GM19238 (cell line): ENCODE results near the gene CREBBP.

Experiments used
- DNase-seq: peaks from one replicate; pipeline ENCODE4 v3.0.0; 2011; ENCODE audit warnings: low spot score; ENCODE audit not compliant: insufficient read length

CREBBP gene

GRCh38 chr16:3879887-3880564 is 487 bp downstream of the CREBBP start:
- DNase-seq, result peak; percentile 60

- DNase-seq, result no peak
These were observed 1.1 kb downstream of the CREBBP start for GRCh38 chr16:3879258-3879886.

DNA sequence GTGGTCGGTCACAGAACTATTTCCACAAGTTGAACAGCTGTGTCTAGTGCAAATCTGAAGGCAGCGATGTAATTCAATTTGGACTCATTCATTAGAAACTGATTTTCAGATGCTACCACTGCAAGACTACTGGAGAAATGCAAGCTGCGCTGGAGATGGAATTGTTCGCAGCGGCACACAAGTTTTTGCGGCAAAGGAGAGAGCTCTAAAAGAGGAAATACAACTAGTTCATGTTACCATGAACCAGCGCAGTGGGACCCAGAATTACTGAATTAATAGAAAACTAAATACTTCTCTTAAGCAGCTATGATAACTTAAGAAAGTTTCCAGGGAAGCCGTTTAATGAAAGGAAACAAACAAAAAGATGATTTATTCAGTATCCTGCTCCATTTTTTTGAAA is 1.9 kb downstream of the CREBBP start:
- no peak for DNase-seq

GRCh38 chr16:3876695-3877094 is 3.8 kb downstream of the CREBBP start:
- no peak for DNase-seq

DNA sequence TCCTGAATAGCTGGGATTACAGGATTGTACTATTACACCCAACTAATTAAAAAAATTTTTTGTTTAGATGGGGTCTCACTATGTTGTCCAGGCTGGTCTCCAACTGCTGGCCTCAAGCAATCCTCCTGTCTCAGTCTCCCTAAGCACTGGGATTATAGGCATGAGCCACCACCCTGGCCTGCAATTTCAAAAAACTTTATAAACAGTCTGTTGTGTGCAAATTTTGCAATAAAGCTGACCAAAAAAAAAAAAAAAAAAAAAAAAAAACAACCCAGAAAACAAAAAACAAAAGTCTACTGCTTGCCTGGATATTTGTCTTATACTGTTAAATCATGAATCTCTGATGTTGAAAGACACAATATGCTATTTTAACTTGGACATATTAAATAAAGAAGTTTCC is 4.4 kb downstream of the CREBBP start:
- DNase-seq, result no peak

DNA sequence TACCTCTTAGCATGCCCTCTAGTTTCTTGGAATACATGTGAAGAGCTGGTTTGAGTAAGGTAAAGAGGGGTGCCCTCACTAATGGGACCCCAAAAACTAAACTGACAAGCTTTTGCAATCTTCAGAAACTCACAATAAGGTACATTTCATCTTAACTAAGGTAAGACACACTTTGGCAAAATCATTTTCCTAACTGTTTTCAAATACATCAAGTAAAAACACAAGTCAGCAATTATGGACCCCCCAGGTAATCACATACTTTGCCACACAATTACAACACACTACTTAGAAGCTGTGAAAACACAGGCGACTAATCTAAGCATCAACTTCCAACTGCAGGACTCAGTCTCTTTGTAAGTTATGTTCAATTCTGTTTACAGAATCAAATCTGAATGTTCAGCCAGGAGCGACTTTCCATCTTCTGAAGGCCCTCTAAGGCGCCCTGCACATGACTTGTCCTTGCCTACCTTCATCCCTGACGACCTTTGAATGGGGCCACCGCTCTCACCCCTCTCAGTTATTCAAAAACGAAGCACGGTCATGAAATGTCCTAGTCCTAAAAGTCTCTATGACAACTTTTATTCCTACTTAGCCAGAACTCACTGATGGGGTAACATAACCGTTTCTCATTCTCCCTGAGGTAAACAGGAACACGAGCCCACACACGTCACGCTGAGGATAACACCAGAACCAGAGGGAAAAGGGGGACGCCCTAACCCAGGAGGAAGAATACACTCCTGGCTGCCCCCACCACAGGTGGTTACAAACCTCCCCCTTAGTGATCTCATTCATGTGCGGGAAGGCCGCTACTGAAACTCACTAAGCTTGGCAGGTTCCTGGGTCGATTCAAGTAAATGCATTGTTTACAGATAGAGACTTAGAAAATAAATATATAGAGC is 5.5 kb downstream of the CREBBP start:
- DNase-seq, result no peak

DNA sequence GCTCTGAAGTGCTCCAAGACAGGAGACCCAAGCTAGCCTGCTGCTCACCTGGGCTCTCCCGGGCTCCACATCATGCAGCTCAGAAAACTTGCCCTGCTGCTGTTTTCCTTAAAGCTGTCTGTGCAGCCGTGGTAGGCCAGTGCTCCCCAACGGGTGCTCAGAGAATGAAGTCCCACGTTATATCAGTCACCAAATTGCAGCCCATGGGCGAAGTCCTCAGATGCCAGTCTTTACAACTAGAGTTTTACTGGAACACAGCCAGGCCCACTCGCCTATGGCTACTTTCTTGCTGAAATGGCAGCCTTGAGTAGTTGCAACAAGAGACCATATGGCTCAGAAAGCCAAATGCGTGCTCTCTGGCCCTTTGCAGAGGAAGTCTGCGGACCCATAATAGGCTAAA is 6.3 kb downstream of the CREBBP start:
- DNase-seq, result no peak

DNA sequence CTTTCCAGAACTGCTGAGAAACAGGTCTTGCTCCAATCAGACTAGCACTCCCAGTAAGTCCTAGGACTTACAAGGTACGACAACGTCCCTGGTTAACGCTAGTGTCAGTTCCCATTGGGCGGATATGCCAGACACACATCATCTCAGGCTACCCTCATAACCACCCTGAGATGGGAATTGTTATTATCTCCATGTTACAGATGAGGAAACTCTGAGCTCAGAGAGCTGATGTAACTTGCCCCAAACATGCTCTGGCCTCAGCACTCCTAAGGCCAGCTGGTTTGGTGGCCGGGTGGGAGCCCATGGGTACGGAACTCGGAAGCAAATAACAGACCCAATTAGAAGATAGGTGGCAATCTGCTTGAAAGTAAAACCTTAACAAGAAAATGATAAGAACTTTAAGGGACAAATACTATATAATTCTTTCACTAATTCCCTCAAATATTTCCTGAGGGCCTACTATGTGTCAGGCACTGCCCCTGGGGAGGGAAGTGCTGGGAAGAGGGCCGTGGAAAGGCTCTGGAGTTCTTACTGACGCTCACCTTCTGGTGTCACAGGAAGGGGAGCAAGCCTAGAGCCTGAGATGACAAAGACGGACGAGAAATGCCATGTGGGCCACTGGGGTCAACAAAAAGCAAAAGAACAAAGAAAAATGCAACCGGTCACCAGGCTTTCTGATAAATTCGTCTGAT is 6.9 kb downstream of the CREBBP start:
- no peak for DNase-seq

DNA sequence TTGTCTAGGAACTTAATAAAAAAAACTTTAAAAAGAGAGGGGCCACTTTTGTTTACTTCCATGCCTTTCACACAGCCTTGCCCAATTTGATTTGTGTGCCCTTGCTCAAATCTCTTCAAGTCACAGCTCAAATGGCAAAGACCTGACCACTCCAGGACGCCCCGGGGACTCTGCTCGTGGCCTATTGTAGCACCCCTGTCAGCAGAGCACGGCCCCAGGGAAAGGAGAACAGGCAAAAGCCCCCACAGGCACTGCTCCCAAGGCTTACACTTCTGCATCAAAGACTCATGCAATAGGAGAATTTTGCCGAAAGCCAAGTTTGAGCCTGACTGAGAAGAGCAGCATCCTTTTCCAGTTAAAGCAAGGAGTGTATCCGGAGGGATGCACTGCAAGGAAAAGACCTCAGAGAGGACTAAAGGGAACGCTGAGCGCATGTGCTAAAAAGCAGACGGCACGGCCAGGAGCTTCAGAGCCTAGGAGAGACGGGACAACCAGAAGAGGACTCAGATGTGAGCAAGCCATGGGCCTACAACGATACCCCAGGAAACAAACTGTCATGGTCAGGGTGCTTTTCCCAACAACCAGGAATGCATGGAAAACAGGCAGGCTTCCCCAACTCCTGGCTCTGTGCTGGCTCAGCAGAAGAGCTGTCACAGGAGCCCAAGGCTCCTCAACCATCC is 8.2 kb downstream of the CREBBP start:
- no peak for DNase-seq

- DNase-seq, result no peak
These were observed 11.5 kb downstream of the CREBBP start for GRCh38 chr16:3868967-3869366.

DNA sequence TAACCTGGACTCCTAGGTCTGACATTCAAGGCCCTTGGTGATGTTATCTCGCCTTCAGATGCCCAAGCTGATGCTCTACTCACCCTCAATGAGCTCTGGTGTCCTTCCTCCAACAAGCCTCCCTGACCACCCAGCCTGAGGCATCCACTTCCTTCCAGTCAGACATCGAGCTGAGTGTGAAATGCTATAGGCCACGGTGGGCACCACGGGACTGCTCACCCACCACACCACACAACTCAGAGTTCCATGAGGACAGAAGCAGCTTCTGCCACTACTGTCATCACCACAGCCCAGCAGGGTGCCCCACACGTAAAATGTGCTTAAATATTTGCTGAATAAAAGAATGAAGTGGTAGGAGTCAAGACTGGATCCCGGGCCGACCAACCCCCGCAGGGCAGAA is 12.0 kb downstream of the CREBBP start:
- no peak for DNase-seq

DNA sequence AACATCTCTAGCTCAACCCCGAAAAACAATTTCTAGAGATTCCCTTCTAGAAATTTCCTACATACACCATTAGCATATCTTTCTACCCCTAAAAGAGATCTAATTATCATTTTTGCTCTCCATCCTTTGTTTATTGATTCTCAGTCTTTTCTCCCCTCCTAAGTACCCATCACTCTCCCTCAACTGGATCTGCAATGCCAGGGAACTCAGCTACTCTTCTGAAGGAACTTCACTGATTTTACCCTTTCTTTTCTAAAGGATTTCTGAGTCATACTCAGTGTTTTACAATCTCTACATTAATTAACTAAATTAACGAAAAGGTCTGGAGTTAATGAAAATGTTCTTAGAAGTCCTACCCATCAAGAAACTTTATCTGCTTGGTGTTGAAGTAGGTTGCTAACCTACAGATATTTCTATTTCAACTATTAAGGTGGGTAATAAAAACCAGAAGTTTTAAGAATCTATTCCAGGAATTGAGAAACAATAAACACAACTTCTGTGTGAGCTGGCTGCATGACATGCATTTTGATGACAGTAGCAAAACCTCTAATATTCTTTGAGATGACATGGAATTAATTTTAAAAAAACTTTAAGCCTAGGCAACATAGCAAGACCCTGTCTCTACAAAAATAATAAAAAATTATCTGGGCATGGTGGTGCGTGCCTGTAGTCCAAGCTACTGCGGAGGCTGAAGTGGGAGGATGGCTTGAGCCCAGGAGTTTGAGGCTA is 13.6 kb downstream of the CREBBP start:
- DNase-seq, result no peak

- DNase-seq, result no peak
These were observed 15.3 kb downstream of the CREBBP start for GRCh38 chr16:3865241-3865640.

DNA sequence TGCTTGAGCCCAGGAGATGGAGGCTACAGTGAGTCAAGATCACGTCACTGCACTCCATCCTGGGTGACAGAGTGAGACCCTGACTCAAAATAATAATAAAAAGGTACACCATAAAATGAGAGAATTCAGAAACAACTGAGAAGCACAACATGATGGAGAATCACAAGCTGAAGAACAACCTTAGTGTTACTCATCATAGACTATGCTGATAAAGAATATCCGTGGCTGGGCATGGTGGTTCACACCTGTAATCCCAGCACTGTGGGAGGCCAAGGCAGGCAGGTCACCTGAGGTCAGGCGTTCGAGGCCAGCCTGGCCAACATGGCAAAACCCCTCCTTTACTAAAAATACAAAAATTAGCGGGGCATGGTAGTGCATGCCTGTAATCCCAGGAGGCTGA is 16.0 kb downstream of the CREBBP start:
- no peak for DNase-seq

DNA sequence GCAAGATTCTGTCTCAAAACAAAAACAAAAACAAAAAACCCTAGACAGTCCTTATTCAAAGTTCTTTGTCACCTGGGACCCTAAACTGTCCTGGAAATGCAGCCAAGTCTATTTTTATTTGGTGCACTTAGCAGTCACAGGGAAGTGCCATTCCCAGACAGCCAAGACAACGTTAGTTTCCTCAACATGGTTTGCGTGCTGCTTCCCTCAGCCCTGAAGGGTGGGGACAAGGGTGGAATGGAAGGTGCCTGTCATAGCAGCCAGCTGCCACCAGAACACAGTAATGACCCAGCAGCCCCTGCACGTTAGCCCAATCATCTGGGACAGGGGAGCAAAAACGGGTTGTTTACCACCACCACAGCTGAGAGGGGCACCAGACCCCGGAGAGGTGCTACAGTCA is 16.9 kb downstream of the CREBBP start:
- DNase-seq, result no peak

GRCh38 chr16:3861808-3862451 is 18.6 kb downstream of the CREBBP start:
- no peak for DNase-seq

DNA sequence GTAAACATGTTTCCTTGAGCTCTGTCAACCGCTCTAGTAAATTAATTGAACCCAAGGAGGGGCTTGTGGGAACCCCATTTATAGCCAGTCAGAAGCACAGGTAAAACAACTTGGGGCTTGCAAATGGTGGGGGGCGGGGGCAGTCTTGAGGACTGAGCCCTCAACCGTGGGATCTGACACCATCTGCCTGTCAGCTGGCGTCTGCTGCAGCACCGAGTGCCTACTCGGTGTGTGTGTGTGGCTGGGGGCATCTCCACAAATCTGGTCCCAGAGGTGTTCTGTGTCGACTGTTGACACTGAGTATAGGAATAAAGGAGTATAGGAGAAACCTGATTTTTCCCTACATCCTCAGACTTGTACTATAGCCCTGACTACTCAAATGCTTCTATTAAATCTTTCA is 20.6 kb downstream of the CREBBP start:
- no peak for DNase-seq

DNA sequence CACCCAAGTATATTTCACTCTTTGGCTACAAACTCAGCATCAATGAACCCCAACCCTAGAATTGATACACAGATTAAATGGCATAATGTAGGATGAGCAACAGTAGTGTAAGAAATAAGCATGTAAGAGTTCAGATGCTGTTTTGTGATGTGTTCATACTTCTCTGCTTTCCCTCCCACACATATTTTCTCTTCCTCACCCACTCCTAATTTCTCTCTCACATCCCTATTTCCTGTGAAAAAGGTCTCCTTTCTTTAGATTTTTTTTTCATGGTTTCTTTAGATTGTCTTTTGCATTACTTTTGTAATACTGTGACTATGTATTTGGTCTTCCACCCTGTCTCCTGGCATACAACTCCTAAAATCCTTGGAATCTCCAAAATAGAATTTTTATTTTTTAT is 21.7 kb downstream of the CREBBP start:
- no peak for DNase-seq

- DNase-seq, result no peak
These were observed 23.1 kb downstream of the CREBBP start for GRCh38 chr16:3857189-3858043.
